Esophagus squamous epithelium (tissue), 4 donors: Measurements from ENCODE around the gene CCR2.

Experiments used
- CTCF ChIP-seq, 6 experiments: fragments of 450-650 bp in 4 of 6; fragments of 200-600 bp in 2 of 6; sonication (generic) in 2 of 6; IDR thresholded peaks; one replicate each; pipeline ENCODE4 v1.5.1; 2016 to 2019; ENCODE audit warnings: antibody characterized with exemption in 6 of 6, mild to moderate bottlenecking in 4 of 6, moderate library complexity in 4 of 6
- POLR2A ChIP-seq, 4 donors: fragments of 450-650 bp; IDR thresholded peaks; one replicate each; pipeline ENCODE4 v1.6.1; 2017; ENCODE audit warnings: antibody characterized with exemption in 4 of 4, mild to moderate bottlenecking in 4 of 4, moderate library complexity in 3 of 4

GRCh38 chr3:46395766-46396530 lies 42.0 kb downstream of the CCR2 start:
- TF ChIP-seq CTCF (IDR thresholded peaks at IDR 0.05) (no peak), POLR2A (IDR thresholded peaks at IDR 0.05) (no peak)
